ENCODE measurements around the gene PRKG1.

DNA sequence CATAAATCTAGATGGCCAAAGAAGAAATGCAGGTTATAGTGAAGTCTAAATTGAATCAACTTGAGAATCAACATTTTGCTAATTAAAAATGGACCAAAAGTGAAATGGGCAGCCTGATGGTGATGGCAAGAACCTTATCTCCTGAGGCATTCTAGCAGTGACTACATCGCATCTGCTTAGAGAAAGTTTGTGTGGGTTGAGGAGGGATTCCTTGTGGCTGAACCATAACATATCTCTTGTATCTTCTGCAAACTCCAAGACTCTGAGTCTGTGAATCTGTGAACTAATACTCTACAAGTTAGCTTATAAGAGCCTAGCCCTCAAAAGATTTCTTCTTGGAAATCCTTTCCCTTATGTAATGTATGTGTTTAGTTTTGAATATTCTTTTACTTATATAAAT lies 85.6 kb downstream of the PRKG1 start:
- TF ChIP-seq, protein P1, sequence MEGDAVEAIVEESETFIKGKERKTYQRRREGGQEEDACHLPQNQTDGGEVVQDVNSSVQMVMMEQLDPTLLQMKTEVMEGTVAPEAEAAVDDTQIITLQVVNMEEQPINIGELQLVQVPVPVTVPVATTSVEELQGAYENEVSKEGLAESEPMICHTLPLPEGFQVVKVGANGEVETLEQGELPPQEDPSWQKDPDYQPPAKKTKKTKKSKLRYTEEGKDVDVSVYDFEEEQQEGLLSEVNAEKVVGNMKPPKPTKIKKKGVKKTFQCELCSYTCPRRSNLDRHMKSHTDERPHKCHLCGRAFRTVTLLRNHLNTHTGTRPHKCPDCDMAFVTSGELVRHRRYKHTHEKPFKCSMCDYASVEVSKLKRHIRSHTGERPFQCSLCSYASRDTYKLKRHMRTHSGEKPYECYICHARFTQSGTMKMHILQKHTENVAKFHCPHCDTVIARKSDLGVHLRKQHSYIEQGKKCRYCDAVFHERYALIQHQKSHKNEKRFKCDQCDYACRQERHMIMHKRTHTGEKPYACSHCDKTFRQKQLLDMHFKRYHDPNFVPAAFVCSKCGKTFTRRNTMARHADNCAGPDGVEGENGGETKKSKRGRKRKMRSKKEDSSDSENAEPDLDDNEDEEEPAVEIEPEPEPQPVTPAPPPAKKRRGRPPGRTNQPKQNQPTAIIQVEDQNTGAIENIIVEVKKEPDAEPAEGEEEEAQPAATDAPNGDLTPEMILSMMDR (IDR thresholded peaks at IDR 0.05): no peak
- TF ChIP-seq ZFX (IDR thresholded peaks at IDR 0.05; ENCODE audit: borderline replicate concordance): no peak
